Sigmoid colon (tissue), 4 donors: ENCODE measurements around the gene CD33.

ENCODE experiments used
- EP300 ChIP-seq, 4 donors: sonication (generic); formaldehyde crosslinking; IDR thresholded peaks; one replicate each; pipeline ENCODE4 v1.6.1; 2017; ENCODE audit warnings: antibody characterized with exemption in 4 of 4
- POLR2A ChIP-seq, 2 donors: fragments of 450-650 bp; IDR thresholded peaks; one replicate each; pipeline ENCODE4 v1.6.1; 2016; ENCODE audit warnings: antibody characterized with exemption in 2 of 2, mild to moderate bottlenecking in 2 of 2, moderate library complexity in 2 of 2
- POLR2AphosphoS5 ChIP-seq, 4 donors: sonication (generic); formaldehyde crosslinking; IDR thresholded peaks; one replicate each; pipeline ENCODE4 v1.6.1; 2017; ENCODE audit warnings: antibody characterized with exemption in 4 of 4
- TF ChIP-seq, protein P1 (sequence below), 4 experiments: fragments of 450-650 bp in 3 of 4; fragments of 200-600 bp in 1 of 4; IDR thresholded peaks; one replicate each; pipeline ENCODE4 v1.5.1; 2016 to 2019; ENCODE audit warnings: antibody characterized with exemption in 4 of 4, mild to moderate bottlenecking in 3 of 4, moderate library complexity in 2 of 4

GRCh38 chr19:51188227-51188559, 36.7 kb upstream of the CD33 start:
- TF ChIP-seq, protein P1, sequence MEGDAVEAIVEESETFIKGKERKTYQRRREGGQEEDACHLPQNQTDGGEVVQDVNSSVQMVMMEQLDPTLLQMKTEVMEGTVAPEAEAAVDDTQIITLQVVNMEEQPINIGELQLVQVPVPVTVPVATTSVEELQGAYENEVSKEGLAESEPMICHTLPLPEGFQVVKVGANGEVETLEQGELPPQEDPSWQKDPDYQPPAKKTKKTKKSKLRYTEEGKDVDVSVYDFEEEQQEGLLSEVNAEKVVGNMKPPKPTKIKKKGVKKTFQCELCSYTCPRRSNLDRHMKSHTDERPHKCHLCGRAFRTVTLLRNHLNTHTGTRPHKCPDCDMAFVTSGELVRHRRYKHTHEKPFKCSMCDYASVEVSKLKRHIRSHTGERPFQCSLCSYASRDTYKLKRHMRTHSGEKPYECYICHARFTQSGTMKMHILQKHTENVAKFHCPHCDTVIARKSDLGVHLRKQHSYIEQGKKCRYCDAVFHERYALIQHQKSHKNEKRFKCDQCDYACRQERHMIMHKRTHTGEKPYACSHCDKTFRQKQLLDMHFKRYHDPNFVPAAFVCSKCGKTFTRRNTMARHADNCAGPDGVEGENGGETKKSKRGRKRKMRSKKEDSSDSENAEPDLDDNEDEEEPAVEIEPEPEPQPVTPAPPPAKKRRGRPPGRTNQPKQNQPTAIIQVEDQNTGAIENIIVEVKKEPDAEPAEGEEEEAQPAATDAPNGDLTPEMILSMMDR (IDR thresholded peaks at IDR 0.05) = no peak
- TF ChIP-seq POLR2AphosphoS5 (IDR thresholded peaks at IDR 0.05) = no peak
- TF ChIP-seq POLR2A (IDR thresholded peaks at IDR 0.05) = no peak
- no peak for TF ChIP-seq EP300 (IDR thresholded peaks at IDR 0.05)
